Ishikawa (cell line): ENCODE data around the gene PDHA1.
A peak's percentile ranks its signal among the peaks of the same experiment; 100 is the strongest.

Experiments used
- CEBPB ChIP-seq: IDR thresholded peaks from 2 replicates; pipeline ENCODE4 v1.6.1; 2012
- CREB1 ChIP-seq: IDR thresholded peaks from 2 replicates; pipeline ENCODE4 v1.6.1; 2012; ENCODE audit warnings: low read depth
- EGR1 ChIP-seq: IDR thresholded peaks from 2 replicates; pipeline ENCODE4 v1.6.1; 2012
- EP300 ChIP-seq: IDR thresholded peaks from 2 replicates; pipeline ENCODE4 v1.6.1; 2012; ENCODE audit warnings: borderline replicate concordance
- FOXM1 ChIP-seq: IDR thresholded peaks from 2 replicates; pipeline ENCODE4 v1.6.1; 2012; ENCODE audit warnings: low read depth, borderline replicate concordance
- NFIC ChIP-seq: IDR thresholded peaks from 2 replicates; pipeline ENCODE4 v1.6.1; 2012
- RAD21 ChIP-seq: IDR thresholded peaks from 2 replicates; pipeline ENCODE4 v1.6.1; 2012; ENCODE audit warnings: low read depth
- TAF1 ChIP-seq: IDR thresholded peaks from 2 replicates; pipeline ENCODE4 v1.6.1; 2012; ENCODE audit warnings: low read depth, mild to moderate bottlenecking
- TCF12 ChIP-seq: IDR thresholded peaks from 2 replicates; pipeline ENCODE4 v1.6.1; 2012; ENCODE audit warnings: low read depth
- TEAD4 ChIP-seq: IDR thresholded peaks from 2 replicates; pipeline ENCODE4 v1.6.1; 2012
- USF1 ChIP-seq: IDR thresholded peaks from 2 replicates; pipeline ENCODE4 v1.6.1; 2012
- YY1 ChIP-seq: IDR thresholded peaks from 2 replicates; pipeline ENCODE4 v1.6.1; 2012; ENCODE audit warnings: low read depth
- ZBTB7A ChIP-seq: IDR thresholded peaks from 2 replicates; pipeline ENCODE4 v1.6.1; 2012; ENCODE audit warnings: low read depth
- TF ChIP-seq, protein P1 (sequence below): IDR thresholded peaks from 2 replicates; pipeline ENCODE4 v1.6.1; 2012; ENCODE audit warnings: low read depth, mild to moderate bottlenecking
- TF ChIP-seq, protein P2 (sequence below): IDR thresholded peaks from 2 replicates; pipeline ENCODE4 v1.6.1; 2012

PDHA1 gene

GRCh38 chrX:19331831-19332230 lies 11.9 kb upstream of the PDHA1 start:
- TF ChIP-seq CEBPB: no peak
- no peak for TF ChIP-seq TAF1

- TF ChIP-seq TCF12 (no peak), NFIC (no peak), ZBTB7A (no peak), FOXM1 (no peak), RAD21 (no peak), TAF1 (no peak), YY1 (no peak), CREB1 (no peak), TEAD4 (no peak), CEBPB (no peak), EP300 (no peak), USF1 (no peak), EGR1 (no peak)
- TF ChIP-seq, protein P1, sequence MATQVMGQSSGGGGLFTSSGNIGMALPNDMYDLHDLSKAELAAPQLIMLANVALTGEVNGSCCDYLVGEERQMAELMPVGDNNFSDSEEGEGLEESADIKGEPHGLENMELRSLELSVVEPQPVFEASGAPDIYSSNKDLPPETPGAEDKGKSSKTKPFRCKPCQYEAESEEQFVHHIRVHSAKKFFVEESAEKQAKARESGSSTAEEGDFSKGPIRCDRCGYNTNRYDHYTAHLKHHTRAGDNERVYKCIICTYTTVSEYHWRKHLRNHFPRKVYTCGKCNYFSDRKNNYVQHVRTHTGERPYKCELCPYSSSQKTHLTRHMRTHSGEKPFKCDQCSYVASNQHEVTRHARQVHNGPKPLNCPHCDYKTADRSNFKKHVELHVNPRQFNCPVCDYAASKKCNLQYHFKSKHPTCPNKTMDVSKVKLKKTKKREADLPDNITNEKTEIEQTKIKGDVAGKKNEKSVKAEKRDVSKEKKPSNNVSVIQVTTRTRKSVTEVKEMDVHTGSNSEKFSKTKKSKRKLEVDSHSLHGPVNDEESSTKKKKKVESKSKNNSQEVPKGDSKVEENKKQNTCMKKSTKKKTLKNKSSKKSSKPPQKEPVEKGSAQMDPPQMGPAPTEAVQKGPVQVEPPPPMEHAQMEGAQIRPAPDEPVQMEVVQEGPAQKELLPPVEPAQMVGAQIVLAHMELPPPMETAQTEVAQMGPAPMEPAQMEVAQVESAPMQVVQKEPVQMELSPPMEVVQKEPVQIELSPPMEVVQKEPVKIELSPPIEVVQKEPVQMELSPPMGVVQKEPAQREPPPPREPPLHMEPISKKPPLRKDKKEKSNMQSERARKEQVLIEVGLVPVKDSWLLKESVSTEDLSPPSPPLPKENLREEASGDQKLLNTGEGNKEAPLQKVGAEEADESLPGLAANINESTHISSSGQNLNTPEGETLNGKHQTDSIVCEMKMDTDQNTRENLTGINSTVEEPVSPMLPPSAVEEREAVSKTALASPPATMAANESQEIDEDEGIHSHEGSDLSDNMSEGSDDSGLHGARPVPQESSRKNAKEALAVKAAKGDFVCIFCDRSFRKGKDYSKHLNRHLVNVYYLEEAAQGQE: no peak
- TF ChIP-seq, protein P2, sequence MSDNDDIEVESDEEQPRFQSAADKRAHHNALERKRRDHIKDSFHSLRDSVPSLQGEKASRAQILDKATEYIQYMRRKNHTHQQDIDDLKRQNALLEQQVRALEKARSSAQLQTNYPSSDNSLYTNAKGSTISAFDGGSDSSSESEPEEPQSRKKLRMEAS: no peak
Measured at GRCh38 chrX:19332983-19333382, 10.7 kb upstream of the PDHA1 start.

DNA sequence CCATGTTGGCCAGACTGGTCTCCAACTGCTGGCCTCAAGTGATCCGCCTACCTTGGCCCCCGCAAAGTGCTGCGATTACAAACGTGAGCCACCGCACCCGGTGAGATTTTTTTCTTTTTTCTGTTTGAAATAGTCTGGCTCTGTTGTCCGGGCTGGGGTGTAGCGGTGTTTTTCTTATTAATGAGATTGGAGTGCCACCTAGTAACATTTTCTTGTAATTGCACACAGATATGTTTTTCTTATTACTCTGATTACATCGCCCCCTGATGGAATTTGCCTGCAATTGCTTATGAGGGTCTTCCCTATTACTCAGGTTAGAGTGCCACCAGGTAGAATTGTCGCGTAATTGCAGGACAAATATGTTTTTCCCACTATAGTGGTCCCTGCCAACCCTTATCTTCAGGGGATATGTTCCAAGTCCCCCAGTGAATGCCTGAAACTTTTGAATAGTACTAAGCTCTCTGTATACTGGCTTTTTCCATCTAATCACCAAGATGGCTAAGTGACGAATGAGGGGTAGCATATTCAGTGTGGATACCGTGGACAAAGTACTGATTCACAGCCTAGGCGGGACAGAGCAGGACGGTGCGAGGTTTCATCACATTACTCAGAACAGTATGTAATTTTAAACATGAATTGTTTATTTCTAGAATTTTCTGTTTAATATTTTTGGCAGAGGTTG lies 8.6 kb upstream of the PDHA1 start:
- TF ChIP-seq CREB1: no peak
- TF ChIP-seq EP300: no peak
- peak; percentile 36; the same call in 1 of the 2 replicates for TF ChIP-seq RAD21
- TF ChIP-seq FOXM1: no peak

DNA sequence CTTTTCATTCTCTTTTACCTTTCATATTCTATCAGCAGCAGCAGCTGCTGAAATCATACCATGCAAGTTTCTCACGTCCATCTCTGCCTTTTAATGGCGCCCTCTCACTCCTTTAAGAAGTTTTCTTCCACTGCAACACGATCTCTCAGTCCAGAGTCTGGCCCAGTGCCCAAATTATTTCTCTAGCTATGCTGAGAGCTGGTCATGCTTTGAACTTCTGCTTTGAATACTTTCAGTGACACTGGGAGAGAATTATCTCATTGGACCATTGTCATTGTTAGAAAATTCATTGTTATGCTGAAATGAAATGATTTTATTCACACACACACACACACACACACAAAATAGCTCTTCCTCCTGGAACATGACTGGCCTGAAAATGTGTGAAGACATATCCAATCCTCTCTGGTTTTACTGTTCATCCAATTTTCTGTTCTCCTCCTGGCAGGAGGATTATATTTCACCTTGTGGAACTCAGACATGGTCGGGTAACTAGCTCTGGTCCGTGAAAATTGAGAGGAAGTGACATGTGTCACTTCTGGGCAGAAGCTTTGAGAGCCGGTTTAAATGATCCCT lies 1.3 kb upstream of the PDHA1 start:
- TF ChIP-seq NFIC: peak; percentile 52; the same call in 1 of the 2 replicates
- TF ChIP-seq ZBTB7A: no peak

- TF ChIP-seq EP300 (no peak), YY1 (no peak), ZBTB7A (no peak), NFIC (no peak), TAF1 (no peak), TEAD4 (no peak), RAD21 (no peak), USF1 (no peak), EGR1 (no peak)
- TF ChIP-seq, protein P2: no peak
- TF ChIP-seq, protein P1: no peak
Measured at GRCh38 chrX:19343085-19343534, 617 bp upstream of the PDHA1 start.

GRCh38 chrX:19344661-19345060 lies 934 bp downstream of the PDHA1 start:
- TF ChIP-seq EGR1: no peak
- no peak for TF ChIP-seq RAD21
- TF ChIP-seq, protein P1: no peak
- no peak for TF ChIP-seq CEBPB
- TF ChIP-seq TCF12: no peak
- no peak for TF ChIP-seq YY1
- no peak for TF ChIP-seq FOXM1
- TF ChIP-seq TEAD4: no peak
- TF ChIP-seq, protein P2: no peak
- TF ChIP-seq ZBTB7A: no peak
- TF ChIP-seq CREB1: no peak
- TF ChIP-seq EP300: no peak
- no peak for TF ChIP-seq USF1
- TF ChIP-seq TAF1: no peak
- no peak for TF ChIP-seq NFIC
